ENCODE results near the gene RAP2A.

- TF ChIP-seq CTCF (IDR thresholded peaks at IDR 0.05; ENCODE audit: borderline replicate concordance, extremely low read depth, low read length, poor library complexity, severe bottlenecking), result no peak
- no peak for TF ChIP-seq EZH2 (IDR thresholded peaks at IDR 0.05; ENCODE audit: borderline replicate concordance, low read depth, low read length, severe bottlenecking)
Measured at GRCh38 chr13:97492257-97492656, 58.3 kb downstream of the RAP2A start.

All from DND-41 (cell line).